ENCODE measurements around the gene AARS1. TPM values are rescaled to one million over a fixed set of nuclear protein-coding genes. Genes with fewer than 3 reads are reported as not detected.

The AARS1 gene
- total RNA-seq, 4 donors from 2014 or later = 67.1 to 101 (median 87.2) TPM

DNA sequence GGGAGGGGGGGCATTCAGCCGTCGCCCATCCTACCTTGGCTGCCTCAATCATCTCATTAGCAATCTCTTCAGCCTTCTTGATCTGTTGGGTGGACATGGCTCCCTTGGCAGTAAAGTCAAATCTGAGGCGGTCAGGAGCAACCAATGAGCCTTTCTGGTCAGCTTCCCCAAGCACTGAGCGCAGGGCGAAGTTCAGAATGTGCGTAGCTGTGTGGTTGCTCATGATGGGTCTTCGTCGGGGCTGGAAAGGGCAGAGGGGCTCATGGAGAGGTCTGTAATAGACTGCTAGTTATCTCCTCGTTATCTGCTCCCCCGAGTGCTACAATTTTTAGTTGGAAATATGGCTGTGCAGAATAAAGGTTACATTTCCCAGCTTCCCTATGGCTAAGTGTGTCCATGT is 30.4 kb downstream of the AARS1 start:
- H3K27ac ChIP-seq (replicated peaks in 1 of 4) = no peak overlapping the region

GRCh38 chr16:70258065-70258464 is 31.2 kb downstream of the AARS1 start:
- WGBS = 89% methylated on average over 4 of the region's 14 CpGs
- no peak for DNase-seq (ENCODE audit: extremely low spot score)
- Histone ChIP-seq H3K27me3 (no peaks in the 10 kb centered on the region), H3K36me3 (peaks cover 90 to 100% (median 100%) of the 10 kb centered on the region in 4 donors), H3K27ac (replicated peaks in 1 of 4) (no peak overlapping the region), H3K4me1 (no peaks in the 10 kb centered on the region), H3K9me3 (no peaks in the 10 kb centered on the region), H3K4me3 (no peak overlapping the region)
- no peak for TF ChIP-seq POLR2AphosphoS5 (IDR thresholded peaks at IDR 0.05)
- no peak for TF ChIP-seq CTCF (IDR thresholded peaks at IDR 0.05)
- TF ChIP-seq EP300 (IDR thresholded peaks at IDR 0.05) = no peak
- no peak for TF ChIP-seq POLR2A (IDR thresholded peaks at IDR 0.05; ENCODE audit: low read depth)
- intact Hi-C loops (cut with DNase I) = loop anchor here (10.0 kb wide), 1 partner anchor 93 kb away; no protein-coding TSS in a partner anchor

More for the DNA sequence above, 30.4 kb downstream of the AARS1 start:
- Histone ChIP-seq H3K27me3 (no peaks in the 10 kb centered on the region), H3K9me3 (no peaks in the 10 kb centered on the region), H3K4me3 (no peak overlapping the region), H3K36me3 (peaks cover 91 to 100% (median 100%) of the 10 kb centered on the region in 4 donors), H3K4me1 (no peaks in the 10 kb centered on the region)
- DNase-seq (ENCODE audit: extremely low spot score) = no peak
- WGBS = 98% methylated on average over 10 of the region's 10 CpGs
- TF ChIP-seq POLR2A (IDR thresholded peaks at IDR 0.05; ENCODE audit: low read depth) (no peak), CTCF (IDR thresholded peaks at IDR 0.05) (no peak), EP300 (IDR thresholded peaks at IDR 0.05) (no peak), POLR2AphosphoS5 (IDR thresholded peaks at IDR 0.05) (no peak)
- intact Hi-C loops (cut with DNase I) = loop anchor here (10.0 kb wide), 1 partner anchor 94 kb away; no protein-coding TSS in a partner anchor

DNA sequence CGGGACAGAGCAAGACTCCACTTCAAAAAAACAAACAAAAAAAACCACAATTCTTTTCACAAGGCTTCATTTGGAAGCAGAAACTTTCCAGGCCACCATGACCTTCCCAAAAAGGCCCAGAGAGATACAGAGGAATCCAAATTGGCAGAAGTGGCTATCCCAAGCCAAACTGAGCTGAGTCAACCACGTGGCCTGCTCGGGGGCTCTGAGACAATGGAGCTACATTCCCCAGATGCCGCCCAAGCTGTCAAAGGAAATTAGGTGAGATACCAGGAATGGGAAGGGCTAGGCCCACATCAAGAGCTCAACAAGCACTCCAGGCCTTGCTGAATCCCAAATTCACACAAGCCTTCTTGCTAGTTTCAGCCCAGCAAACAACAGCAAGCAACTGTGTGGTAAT is 31.9 kb downstream of the AARS1 start:
- H3K27me3 ChIP-seq = no peaks in the 10 kb centered on the region
- no peak overlapping the region for H3K27ac ChIP-seq (replicated peaks in 1 of 4)
- no peaks in the 10 kb centered on the region for H3K9me3 ChIP-seq
- H3K4me3 ChIP-seq = no peak overlapping the region
- H3K36me3 ChIP-seq = peaks cover 90 to 100% (median 100%) of the 10 kb centered on the region in 4 donors
- TF ChIP-seq POLR2AphosphoS5 (IDR thresholded peaks at IDR 0.05) (no peak), CTCF (IDR thresholded peaks at IDR 0.05) (no peak), EP300 (IDR thresholded peaks at IDR 0.05) (no peak), POLR2A (IDR thresholded peaks at IDR 0.05; ENCODE audit: low read depth) (no peak)
- 77% methylated on average over 4 of the region's 4 CpGs for WGBS
- DNase-seq (ENCODE audit: extremely low spot score) = no peak
- intact Hi-C loops (cut with DNase I) = loop anchor here (10.0 kb wide), 1 partner anchor 93 kb away; no protein-coding TSS in a partner anchor
- peaks cover 0 to under 1% (median 0%) of the 10 kb centered on the region in 4 donors for H3K4me1 ChIP-seq

- DNase-seq (ENCODE audit: extremely low spot score) = no peak
Measured at GRCh38 chr16:70255574-70255973, 33.7 kb downstream of the AARS1 start.

More at GRCh38 chr16:70255574-70255973, 33.7 kb downstream of the AARS1 start:
- TF ChIP-seq POLR2AphosphoS5 (IDR thresholded peaks at IDR 0.05) = no peak
- no peak for TF ChIP-seq EP300 (IDR thresholded peaks at IDR 0.05)
- no peak for TF ChIP-seq POLR2A (IDR thresholded peaks at IDR 0.05; ENCODE audit: low read depth)
- no peak for TF ChIP-seq CTCF (IDR thresholded peaks at IDR 0.05)
- peaks cover 75 to 87% (median 86%) of the 10 kb centered on the region in 4 donors for H3K36me3 ChIP-seq
- no peak overlapping the region for H3K27ac ChIP-seq (replicated peaks in 1 of 4)
- H3K4me1 ChIP-seq = peaks cover 4 to 12% (median 9%) of the 10 kb centered on the region in 4 donors
- H3K27me3 ChIP-seq = no peaks in the 10 kb centered on the region
- intact Hi-C loops (cut with DNase I) = loop anchor here (10.0 kb wide), 1 partner anchor 91 kb away; no protein-coding TSS in a partner anchor
- no peaks in the 10 kb centered on the region for H3K9me3 ChIP-seq
- WGBS = 100% methylated on average over 4 of the region's 9 CpGs
- no peak overlapping the region for H3K4me3 ChIP-seq
